Suprapubic skin (tissue), 4 donors: ENCODE data around the gene PLCB1.

ENCODE experiments used
- POLR2A ChIP-seq, 2 donors: fragments of 450-650 bp; IDR thresholded peaks; one replicate each; pipeline ENCODE4 v1.6.1; 2017; ENCODE audit warnings: antibody characterized with exemption in 2 of 2, mild to moderate bottlenecking in 2 of 2, moderate library complexity in 2 of 2
- POLR2AphosphoS5 ChIP-seq, 3 donors: sonication (generic); formaldehyde crosslinking; IDR thresholded peaks; one replicate each; pipeline ENCODE4 v1.6.1; 2017; ENCODE audit warnings: antibody characterized with exemption in 3 of 3

GRCh38 chr20:8424010-8424409 lies 291.9 kb downstream of the PLCB1 start:
- no peak for TF ChIP-seq POLR2AphosphoS5 (IDR thresholded peaks at IDR 0.05)
- TF ChIP-seq POLR2A (IDR thresholded peaks at IDR 0.05): no peak
